Activated CD4-positive, CD25-positive, alpha-beta regulatory T cell (primary cell): ENCODE data around the gene CDCA3.
"Not testable (repeated sequence)": the region's sequence is repeated elsewhere in the genome, so short reads cannot be mapped to it uniquely, and the experiment has no call there.

Source experiments
- DNase-seq, 4 experiments: peaks; one replicate each; lab custom pipeline; 2025; lab: John Stamatoyannopoulos, UW

Gene CDCA3

GRCh38 chr12:6872073-6873048 lies 21.3 kb upstream of the CDCA3 start:
- peak; percentile 66 to 72 (median 72) for DNase-seq

DNA sequence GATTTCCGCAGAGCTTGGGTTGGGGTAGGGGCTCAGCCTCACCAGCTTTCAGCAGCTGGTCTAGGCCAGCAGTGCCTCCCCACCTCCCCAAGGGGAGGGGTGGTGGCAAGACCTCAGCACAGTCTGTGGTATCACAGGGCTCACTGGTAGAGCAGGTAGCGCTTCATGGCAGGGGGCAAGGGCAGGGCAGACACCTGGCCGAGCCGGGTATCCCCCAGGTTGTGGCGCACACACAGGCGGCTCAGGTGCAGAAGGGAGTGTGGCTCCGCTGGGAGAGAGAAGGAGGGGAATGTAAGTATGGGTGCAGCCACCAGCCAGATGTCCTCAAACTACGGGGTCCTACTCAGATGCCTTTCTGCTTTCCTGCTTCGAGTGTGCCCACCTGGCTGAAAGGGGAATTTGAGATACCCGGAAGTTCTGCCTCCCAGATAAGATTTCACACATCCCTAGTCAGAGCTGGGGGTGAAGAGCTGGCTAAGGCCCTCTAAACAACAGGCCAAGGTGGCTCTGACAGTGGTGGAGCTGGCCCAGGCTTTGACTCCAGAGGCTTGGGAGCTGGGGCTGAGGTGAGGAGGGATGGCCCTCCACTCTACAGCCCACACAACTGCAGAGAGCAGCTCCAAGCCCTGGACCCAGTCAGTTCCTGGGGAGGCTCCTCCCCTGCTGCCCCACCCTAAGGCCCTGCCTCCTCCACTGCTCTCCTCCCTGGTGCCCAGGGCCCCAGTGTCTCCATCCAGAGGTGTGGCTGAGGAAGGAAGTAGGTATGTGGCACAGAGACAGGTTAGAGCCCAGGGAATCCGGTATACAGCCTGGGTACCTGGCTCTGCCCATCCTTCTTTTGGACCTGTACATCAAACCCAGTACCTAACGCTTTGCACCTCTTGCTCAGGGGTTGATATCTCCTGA lies 20.2 kb upstream of the CDCA3 start:
- DNase-seq = no peak

GRCh38 chr12:6870304-6870703 lies 19.2 kb upstream of the CDCA3 start:
- not testable (repeated sequence) for DNase-seq

DNA sequence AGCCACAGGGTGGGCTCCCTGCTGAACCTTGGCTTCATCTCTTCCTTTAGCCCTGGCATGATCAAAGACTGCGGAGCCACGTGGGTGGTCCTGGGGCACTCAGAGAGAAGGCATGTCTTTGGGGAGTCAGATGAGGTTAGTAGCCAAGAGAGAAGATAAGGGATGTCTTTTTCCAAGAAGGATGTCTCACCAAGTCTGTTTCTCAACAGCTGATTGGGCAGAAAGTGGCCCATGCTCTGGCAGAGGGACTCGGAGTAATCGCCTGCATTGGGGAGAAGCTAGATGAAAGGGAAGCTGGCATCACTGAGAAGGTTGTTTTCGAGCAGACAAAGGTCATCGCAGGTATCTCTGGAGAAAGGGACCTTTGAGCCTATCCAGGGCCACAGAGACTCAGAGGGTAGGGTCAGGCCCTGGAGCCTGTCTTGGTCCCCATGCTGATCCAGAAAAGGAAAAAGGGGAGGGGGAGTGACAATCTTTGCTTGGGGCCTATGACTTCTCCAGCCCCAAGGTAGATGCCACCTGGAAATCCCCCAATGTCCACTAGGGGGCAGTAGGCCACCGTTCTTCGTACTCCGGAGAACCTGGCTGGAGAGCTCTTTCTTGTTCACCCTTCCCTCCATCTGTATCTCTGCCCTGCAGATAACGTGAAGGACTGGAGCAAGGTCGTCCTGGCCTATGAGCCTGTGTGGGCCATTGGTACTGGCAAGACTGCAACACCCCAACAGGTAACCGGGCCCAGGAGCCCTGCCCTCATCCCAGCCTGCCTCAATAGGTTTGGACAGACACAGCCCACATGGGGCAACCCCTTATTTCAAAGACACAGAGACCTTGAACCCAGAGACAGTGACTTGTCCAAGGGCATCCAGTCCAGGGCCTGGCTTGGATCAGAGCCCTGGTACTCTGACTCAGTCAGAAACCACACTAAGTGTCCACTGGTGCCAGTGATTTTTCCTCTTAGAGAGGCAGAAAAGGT lies 18.2 kb upstream of the CDCA3 start:
- peak; percentile 69 to 78 (median 70) for DNase-seq

DNA sequence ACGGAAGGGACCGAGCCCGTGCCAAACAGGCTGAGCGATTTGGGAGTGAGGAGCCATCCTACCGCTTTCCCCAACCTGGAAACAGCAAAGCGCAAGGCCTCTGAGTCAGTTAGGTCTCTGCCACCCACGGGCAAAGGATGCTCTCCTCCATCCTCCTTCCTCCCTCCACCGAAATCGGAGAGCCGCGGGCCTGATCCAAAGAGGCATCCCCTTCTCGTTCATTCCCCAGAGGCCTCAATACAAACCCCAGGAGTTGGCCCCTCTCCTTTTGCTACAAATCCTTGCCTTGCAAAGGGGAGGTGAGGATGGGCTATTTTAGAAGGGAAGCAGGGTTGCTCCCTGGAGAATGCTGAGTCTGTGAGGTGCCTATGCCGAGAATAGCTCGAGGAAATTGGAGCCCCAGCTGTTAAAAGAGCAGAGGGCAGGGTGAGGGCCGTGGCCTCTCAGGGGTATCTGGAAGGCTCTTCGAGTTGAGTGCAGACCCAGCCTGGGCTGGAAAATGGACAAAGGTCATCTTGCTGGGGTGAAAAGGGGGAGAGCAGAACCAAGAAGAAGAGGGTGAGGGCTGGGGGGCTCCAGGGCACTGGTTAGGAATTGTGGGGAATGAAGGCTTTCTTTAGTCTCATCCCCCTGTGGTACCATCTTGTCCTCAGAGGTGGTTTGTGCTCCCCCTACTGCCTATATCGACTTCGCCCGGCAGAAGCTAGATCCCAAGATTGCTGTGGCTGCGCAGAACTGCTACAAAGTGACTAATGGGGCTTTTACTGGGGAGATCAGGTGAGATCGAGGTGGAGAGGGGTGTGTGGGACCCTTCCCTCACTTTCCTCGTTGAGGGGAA lies 17.3 kb upstream of the CDCA3 start:
- DNase-seq = no peak

GRCh38 chr12:6867413-6868210 lies 16.5 kb upstream of the CDCA3 start, which contains the start of gene TPI1:
Gene TPI1, plus strand, starts transcription at chr12:6867531. Its CDS starts 36 bp downstream, at chr12:6867567.
- DNase-seq = peak; percentile 49 to 65 (median 58)

GRCh38 chr12:6866920-6867412 lies 15.9 kb upstream of the CDCA3 start:
- DNase-seq = no peak

DNA sequence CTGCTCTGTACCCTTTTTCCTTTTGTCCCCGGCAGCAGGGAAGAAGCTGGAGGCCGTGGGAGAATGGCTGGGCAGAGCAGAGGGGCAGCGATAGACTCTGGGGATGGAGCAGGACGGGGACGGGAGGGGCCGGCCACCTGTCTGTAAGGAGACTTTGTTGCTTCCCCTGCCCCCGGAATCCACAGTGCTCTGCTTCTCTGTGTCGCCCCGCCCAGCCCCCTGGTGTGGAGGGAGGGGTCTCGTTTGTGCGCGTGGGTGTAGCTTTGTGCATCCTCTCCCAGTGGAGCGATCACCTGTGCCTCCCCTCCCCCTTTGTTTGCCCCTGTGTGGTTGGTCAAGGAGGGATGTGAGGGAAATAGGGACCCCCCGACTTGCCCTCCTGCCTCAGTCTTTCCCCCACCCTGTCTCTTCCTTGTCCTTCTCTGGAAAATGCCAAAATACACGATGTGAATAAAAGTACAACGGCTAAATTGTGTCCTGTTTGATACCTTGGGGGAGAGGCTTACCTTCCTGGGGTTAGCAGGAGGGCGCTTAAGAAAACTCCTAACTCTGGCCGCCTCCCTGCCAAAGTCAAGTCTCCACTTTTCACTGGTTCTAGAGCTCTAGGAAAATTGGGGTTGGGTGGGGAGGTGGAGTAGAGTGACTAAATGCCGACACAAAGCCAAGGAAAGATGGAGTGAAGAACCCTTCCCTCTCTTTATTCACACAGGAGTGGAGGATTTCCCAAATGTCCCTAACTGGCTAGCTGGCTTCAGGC lies 15.3 kb upstream of the CDCA3 start:
- DNase-seq = no peak

DNA sequence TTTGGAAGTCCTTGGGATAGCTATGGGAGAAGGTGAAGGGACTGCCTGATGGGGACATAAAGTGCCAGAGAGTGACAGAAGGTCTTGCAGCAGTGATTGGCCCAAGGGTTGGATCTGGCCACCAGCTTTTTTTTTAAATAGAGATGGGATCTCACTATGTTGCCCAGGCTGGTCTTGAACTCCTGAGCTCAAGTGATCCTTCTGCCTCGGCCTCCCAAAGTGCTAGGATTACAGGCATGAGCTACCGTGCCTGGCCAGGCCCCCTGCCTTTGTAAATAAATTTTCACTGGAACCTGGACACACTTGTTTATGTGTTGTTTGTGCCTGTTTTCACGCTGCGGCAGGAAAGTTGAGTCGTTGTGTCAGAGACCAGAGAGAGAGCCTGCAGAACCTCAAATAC lies 14.2 kb upstream of the CDCA3 start:
- DNase-seq = not testable (repeated sequence)

DNA sequence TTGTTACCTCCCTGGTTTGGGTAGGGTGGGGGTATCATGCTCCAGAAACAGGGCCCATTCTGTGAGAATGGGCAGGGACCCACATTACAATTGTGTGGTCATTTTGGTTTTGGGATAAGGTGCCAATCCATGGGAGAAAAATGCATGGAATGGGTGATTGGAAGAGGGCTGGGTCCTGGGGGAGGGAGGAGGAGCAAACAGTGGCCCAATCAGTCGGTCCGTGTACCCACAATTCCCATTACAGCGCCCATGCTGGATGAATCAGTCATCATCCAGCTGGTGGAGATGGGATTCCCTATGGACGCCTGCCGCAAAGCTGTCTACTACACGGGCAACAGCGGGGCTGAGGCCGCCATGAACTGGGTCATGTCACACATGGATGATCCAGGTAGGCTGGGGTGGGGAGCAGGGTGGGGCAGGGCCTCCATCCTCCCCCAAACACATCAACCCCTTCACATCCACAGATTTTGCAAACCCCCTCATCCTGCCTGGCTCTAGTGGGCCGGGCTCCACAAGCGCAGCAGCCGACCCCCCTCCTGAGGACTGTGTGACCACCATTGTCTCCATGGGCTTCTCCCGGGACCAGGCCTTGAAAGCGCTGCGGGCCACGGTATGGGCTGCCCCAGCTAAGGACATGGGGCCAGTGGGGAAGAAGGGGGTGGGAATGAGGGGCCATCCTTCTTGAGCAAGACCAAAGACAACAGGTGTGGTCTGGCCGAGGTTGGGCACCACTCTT lies 12.7 kb upstream of the CDCA3 start:
- no peak for DNase-seq

- no peak for DNase-seq
These were observed 11.9 kb upstream of the CDCA3 start for GRCh38 chr12:6863033-6863432.

GRCh38 chr12:6861391-6861790 lies 10.3 kb upstream of the CDCA3 start:
- no peak for DNase-seq

GRCh38 chr12:6860942-6861341 lies 9.9 kb upstream of the CDCA3 start:
- DNase-seq = no peak

DNA sequence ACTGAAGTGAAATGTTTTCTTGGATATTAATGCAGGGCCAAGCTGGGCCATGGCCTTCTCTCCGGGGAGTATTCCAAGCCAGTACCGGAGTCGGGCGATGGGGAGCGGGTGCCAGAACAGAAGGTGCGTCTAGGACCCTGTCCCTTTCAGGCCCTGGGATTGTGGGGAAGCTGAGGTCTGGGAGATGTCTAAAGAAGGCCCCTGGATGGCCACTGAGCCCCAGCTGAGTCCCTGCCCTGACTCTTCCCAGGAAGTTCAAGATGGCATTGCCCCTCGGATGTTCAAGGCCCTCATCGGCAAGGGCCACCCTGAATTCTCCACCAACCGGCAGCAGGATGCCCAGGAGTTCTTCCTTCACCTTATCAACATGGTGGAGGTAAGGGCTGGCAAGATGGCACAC lies 9.0 kb upstream of the CDCA3 start:
- DNase-seq = no peak

- no peak for DNase-seq
These were observed 7.7 kb upstream of the CDCA3 start for GRCh38 chr12:6858799-6859198.

DNA sequence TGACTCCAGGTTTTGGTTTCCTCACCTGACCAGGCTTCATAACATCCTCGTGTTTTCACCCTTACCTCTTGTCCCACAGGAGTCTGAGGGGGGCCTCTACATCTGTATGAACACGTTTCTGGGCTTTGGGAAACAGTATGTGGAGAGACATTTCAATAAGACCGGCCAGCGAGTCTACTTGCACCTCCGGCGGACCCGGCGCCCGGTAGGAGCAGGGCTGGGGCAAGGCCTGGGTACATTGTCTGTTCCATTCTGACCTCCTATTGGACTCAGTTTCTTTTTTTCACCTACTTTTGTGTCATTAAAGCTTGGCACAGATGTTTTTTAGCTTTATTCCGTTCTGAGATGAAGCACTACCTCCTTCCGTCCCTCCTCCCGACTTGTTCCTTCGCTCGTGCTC lies 4.2 kb upstream of the CDCA3 start:
- DNase-seq = no peak

- DNase-seq = no peak
These were observed 3.0 kb upstream of the CDCA3 start for GRCh38 chr12:6854036-6854435.

GRCh38 chr12:6853626-6854025 lies 2.5 kb upstream of the CDCA3 start:
- no peak for DNase-seq
